Medulla oblongata (tissue), 1 donor: ENCODE measurements around the gene CDH22.

Experiments
- DNase-seq: peaks from one replicate; pipeline ENCODE4 v3.0.0-alpha.2; 2015; ENCODE audit errors: extremely low spot score

CDH22 gene

DNA sequence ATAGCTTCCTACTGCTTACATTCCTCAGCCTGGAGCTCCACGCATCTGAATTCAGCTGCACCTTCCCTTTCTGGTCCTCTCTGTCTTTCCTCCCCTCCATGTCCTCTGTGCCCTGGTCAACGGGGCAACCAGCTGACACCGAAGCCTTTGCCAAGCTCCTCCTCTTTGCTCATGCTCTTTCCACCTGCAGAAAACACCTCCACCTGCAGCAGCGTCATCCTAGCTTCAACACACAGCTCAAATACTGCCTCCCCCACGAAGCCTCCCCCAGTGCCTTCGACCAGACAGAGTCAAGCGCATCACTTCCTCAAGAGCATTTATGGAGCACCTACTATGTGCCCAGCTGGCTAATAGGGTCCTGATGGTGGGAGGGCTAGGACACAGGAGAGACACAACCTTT is 9.2 kb downstream of the CDH22 start:
- no peak for DNase-seq

- no peak for DNase-seq
Observed at GRCh38 chr20:46298374-46298773, 9.9 kb downstream of the CDH22 start.

- no peak for DNase-seq
Observed at GRCh38 chr20:46296526-46297250, 11.6 kb downstream of the CDH22 start.

DNA sequence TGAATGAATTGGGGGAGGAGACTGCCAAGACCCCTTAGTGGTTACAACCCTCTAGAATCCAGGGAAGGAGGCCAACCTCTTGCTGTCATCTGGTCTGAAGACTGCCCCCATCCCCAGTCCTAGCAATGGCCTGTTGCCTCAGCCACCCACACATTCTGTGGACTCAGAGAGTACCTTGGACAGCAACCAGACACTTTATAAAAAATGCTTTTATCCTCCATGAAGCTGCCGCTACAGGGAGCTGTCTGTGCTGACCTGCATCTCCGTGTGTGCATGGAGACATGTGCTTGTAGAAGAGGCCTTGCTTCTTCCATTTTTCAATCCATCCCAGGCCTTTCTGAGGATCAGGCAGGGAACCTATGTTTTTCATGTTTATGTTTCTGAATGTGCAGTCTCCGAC is 15.2 kb downstream of the CDH22 start:
- no peak for DNase-seq

GRCh38 chr20:46291401-46291800 is 16.9 kb downstream of the CDH22 start:
- no peak for DNase-seq

DNA sequence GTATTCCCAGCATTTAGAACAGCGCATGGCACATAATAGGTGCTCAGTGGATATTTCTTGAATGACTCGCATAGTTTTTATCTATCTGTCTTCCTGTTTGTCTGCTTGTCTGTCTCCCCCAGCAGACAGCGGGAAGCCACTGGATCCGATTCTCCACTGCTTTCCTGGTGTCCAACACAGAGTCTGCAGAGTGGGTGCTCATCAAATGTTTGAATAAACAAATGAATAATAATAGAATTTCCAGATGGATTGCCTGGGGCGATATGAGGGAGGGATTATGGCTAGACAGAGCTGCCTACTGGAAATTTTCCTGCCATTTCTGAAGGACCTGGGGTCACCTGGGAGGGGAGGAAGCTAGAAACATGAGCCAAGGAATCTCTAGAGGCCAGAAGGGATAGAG is 18.9 kb downstream of the CDH22 start:
- DNase-seq = no peak

- DNase-seq = no peak
Observed at GRCh38 chr20:46286977-46287376, 21.3 kb downstream of the CDH22 start.

GRCh38 chr20:46286382-46286781 is 21.9 kb downstream of the CDH22 start:
- no peak for DNase-seq

DNA sequence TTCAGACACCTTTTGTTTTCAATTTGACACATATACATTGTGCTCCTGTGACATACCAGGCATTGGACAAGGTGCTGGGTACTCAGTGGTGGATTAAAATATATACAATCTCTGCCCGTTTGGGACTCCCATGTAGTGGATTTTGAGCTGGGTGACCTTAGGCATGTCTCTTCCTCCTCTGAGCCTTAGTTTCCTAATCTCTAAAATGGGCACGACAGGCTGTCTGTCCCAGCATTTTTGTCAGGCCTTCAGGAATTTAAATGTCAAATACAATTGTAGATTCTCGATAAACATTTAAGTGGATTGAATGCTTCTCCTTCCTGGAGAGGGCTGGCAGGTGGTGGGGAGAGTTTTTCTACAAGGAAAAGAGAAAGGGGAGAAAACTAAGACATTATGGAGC is 22.6 kb downstream of the CDH22 start:
- no peak for DNase-seq

- DNase-seq = no peak
Observed at GRCh38 chr20:46285072-46285471, 23.2 kb downstream of the CDH22 start.

GRCh38 chr20:46284040-46284427 is 24.3 kb downstream of the CDH22 start:
- DNase-seq = no peak

GRCh38 chr20:46283426-46284039 is 24.8 kb downstream of the CDH22 start:
- DNase-seq = no peak

DNA sequence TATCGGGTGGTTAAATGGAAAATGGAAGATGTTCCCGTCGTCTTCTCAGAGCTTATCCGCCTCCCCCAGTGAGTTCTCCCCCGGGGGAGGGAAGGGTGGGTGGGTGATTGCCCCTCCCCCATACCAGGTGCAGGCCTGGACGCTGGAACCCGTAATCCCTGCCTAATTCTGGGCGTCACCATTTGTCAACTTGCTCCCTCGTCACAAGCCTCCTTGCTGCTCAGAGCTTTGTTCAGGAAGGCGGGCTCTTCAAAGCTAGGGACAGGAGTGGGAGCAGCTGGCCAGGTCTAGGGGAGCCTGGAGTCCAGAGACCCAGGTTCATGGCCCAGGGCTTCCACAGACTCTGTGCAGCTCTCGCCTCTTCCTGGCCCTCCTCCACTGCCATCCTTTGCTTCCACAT is 25.6 kb downstream of the CDH22 start:
- no peak for DNase-seq

DNA sequence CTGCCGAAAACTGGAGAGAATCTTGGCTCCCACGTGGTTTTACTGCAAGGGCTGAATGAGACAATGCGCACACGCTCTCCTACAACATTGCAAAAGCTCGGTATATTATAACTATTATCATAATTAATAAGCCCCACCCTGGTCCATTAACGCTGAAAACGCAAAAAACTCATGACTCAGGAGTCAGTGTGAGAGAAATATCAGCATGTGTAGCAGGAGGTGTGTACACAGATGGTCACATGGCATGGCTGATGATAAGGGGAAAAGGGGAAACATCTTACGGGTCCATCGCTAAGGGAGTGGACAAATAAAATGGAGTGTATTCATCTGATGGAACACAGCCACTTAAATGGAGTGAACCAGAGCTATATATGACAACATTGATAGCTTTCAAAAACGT is 29.2 kb downstream of the CDH22 start:
- no peak for DNase-seq

- DNase-seq = no peak
Observed at GRCh38 chr20:46277602-46278001, 30.7 kb downstream of the CDH22 start.

- no peak for DNase-seq
Observed at GRCh38 chr20:46276531-46276930, 31.8 kb downstream of the CDH22 start.

DNA sequence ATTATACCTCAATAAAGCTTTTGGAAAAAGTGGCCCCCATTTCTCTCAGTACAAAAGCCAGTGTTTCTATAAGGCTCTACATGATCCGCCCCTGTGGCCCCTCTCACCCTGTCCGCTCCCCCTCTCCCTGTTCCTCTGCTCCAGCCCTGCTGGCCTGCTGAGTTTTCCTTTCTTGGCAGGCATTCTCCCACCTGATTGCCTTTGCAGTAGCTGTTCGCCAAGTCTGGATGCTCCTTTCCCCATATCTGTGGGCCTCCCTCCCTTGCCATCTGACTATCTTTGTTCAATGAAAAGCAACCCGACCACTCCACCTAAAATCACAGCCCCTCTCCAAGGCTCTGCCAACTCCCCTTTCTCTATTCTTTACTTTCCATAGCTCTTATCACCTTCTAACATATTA is 33.2 kb downstream of the CDH22 start:
- DNase-seq = no peak

- peak; percentile 48 for DNase-seq
Observed at GRCh38 chr20:46273717-46274116, 34.6 kb downstream of the CDH22 start.

DNA sequence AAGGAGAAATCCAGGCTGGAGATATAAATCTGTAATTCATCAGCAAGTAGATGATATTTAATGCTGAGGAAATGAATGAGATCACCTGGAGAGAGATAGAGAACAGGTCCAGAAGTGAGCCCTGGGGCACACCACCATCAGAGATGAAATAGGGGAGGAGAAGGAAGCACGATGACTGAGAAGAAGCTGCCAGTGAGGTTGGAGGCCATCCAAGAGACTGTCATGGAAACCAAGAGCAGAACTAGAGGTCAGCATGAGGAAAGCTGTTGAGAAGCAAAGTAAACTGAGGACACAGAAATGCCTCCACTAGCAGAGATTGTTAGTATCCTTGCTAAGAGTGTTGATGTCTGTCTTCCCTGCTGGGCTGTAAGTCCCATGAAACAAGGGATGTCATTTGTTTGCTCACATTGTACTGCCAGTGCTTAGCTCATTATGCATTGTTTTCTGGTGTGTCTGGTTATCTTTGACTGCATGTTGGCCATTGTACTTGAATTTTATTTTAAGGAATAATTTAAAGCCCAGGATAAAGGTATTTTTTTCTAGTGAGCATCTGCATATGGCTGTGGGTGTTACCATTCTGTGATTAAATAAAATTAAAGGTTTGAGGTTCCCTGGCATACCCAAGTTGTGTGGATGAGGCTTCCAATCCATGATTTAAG is 35.8 kb downstream of the CDH22 start:
- DNase-seq = no peak

DNA sequence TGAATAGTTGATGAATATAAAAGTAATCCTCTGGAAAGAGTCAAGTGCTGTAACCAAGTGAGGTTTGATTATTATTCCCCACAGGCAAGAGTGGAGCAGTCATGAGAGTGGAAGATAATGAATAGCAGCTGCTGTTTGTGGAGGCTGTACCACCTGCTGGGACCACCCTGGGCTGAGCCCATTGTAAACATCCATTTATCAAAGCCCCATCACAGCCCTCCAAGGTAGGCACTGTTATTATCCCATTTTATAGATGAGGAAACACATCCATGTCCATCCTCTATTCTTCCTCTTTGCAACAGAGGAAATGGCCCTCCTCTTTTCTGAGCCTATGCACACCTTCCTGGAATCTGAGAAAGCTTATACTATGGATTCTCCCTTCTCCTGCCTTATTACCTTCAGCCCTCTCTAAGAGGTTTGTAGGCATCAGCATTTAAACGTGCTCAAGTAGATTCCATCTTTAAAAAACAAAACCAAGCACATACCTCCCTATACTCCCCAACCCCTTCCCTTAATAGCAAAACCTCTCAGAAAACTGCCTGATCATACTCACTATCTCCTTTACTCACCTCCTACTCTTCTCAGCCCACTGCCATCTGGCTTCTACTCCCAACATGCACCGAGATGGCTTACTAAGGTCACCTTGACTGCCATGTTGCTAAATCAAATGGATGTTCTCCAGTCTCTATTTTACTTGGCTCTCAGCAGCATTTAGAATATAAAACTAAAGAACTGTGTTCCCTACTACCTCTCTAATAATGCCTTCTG is 37.1 kb downstream of the CDH22 start:
- DNase-seq = no peak

DNA sequence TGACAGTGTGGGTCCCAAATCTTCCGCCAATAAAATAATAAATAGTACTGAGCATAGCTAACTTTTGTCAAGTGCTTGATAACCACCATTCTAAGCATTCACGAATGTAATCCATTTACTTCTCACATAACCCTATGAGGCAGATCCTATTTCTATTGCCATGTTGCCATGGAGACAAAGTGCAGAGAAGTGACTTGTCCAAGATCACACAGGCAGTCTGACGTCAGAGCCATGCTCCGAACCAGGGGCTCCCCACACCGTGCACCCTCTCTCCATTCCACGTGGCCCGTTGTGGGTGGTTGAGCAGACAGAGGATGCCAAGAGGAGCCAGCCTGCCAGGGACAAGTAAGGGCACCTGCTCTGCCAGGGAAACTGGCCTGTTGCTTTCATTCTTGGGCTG is 38.9 kb downstream of the CDH22 start:
- DNase-seq = peak; percentile 33

- no peak for DNase-seq
Observed at GRCh38 chr20:46268662-46269061, 39.6 kb downstream of the CDH22 start.
